Neural progenitor cell (in vitro differentiated cells): Measurements from ENCODE around the gene LBX1. TPM values are rescaled to one million over a fixed set of nuclear protein-coding genes. Genes with fewer than 3 reads are reported as not detected.

Experiments used
- DNase-seq: peaks from one replicate; pipeline ENCODE4 v3.0.0-alpha.2; 2016; ENCODE audit warnings: low spot score
- H2AFZ ChIP-seq: fragments of 200-600 bp; sonication (generic); replicated peaks from 2 replicates; pipeline ENCODE4 v1.6.1; 2016; ENCODE audit warnings: antibody characterized with exemption
- H3F3A ChIP-seq: fragments of 200-600 bp; sonication (generic); 2 replicates; pipeline ENCODE4 v1.6.1; 2016; ENCODE audit warnings: antibody characterized with exemption, low read depth
- H3K27ac ChIP-seq: fragments of 200-600 bp; sonication (generic); 2 replicates; pipeline ENCODE4 v1.5.1; 2016; ENCODE audit warnings: mild to moderate bottlenecking
- H3K27me3 ChIP-seq: fragments of 200-600 bp; sonication (generic); 2 replicates; pipeline ENCODE4 v1.6.1; 2016; ENCODE audit warnings: mild to moderate bottlenecking, moderate library complexity
- H3K36me3 ChIP-seq: fragments of 200-600 bp; sonication (generic); 2 replicates; pipeline ENCODE4 v1.5.1; 2016
- H3K4me1 ChIP-seq: fragments of 200-600 bp; sonication (generic); 2 replicates; pipeline ENCODE4 v1.6.1; 2016; ENCODE audit warnings: mixed run types
- H3K4me2 ChIP-seq: fragments of 200-600 bp; sonication (generic); 2 replicates; pipeline ENCODE4 v1.6.1; 2016
- H3K4me3 ChIP-seq: fragments of 200-600 bp; sonication (generic); 2 replicates; pipeline ENCODE4 v1.5.1; 2016
- H3K79me2 ChIP-seq: fragments of 200-600 bp; sonication (generic); 2 replicates; pipeline ENCODE4 v1.6.1; 2016; ENCODE audit warnings: low read depth
- H3K9ac ChIP-seq: fragments of 200-600 bp; sonication (generic); 2 replicates; pipeline ENCODE4 v1.6.1; 2016
- H3K9me3 ChIP-seq: fragments of 200-600 bp; sonication (generic); 2 replicates; pipeline ENCODE4 v1.5.1; 2016; ENCODE audit warnings: low read depth
- H4K20me1 ChIP-seq: fragments of 200-600 bp; sonication (generic); 2 replicates; pipeline ENCODE4 v1.6.1; 2016; ENCODE audit warnings: low read depth
- H3K27ac Mint-ChIP-seq: 3 replicates; pipeline ENCODE4 v1.8.0; 2021; ENCODE audit warnings: mixed read lengths
- H3K27me3 Mint-ChIP-seq: 2 replicates; pipeline ENCODE4 v1.8.0; 2022; ENCODE audit warnings: low read depth, mild to moderate bottlenecking, inconsistent platforms, moderate library complexity, mixed read lengths; ENCODE audit not compliant: insufficient read depth
- H3K36me3 Mint-ChIP-seq: 3 replicates; pipeline ENCODE4 v1.8.0; 2021; ENCODE audit warnings: mixed read lengths
- H3K4me1 Mint-ChIP-seq: 3 replicates; pipeline ENCODE4 v1.8.0; 2021; ENCODE audit warnings: mixed read lengths
- H3K4me3 Mint-ChIP-seq: 3 replicates; pipeline ENCODE4 v1.8.0; 2021; ENCODE audit warnings: mild to moderate bottlenecking, moderate library complexity, mixed read lengths
- H3K9me3 Mint-ChIP-seq: 3 replicates; pipeline ENCODE4 v1.8.0; 2020; ENCODE audit warnings: mixed read lengths
- CTCF ChIP-seq: fragments of 200-600 bp; sonication (generic); IDR thresholded peaks from 2 replicates; pipeline ENCODE4 v1.5.1; 2017; ENCODE audit warnings: antibody characterized with exemption, mild to moderate bottlenecking
- EZH2 ChIP-seq: fragments of 200-600 bp; sonication (generic); IDR thresholded peaks from 2 replicates; pipeline ENCODE4 v1.6.1; 2017; ENCODE audit warnings: antibody characterized with exemption, mild to moderate bottlenecking, moderate library complexity
- EZH2phosphoT487 ChIP-seq: fragments of 200-600 bp; sonication (generic); IDR thresholded peaks from 2 replicates; pipeline ENCODE4 v1.6.1; 2017; ENCODE audit warnings: antibody characterized with exemption
- total RNA-seq: library from RNA; depleted of rRNA; stranded (reverse); fragments of >200 nt; gene quantifications from 2 replicates; pipeline ENCODE4 v1.2.3, GENCODE V29; 2015; ENCODE audit warnings: low replicate concordance

LBX1 gene
- total RNA-seq, 1 donor from 2014 or later: not detected

DNA sequence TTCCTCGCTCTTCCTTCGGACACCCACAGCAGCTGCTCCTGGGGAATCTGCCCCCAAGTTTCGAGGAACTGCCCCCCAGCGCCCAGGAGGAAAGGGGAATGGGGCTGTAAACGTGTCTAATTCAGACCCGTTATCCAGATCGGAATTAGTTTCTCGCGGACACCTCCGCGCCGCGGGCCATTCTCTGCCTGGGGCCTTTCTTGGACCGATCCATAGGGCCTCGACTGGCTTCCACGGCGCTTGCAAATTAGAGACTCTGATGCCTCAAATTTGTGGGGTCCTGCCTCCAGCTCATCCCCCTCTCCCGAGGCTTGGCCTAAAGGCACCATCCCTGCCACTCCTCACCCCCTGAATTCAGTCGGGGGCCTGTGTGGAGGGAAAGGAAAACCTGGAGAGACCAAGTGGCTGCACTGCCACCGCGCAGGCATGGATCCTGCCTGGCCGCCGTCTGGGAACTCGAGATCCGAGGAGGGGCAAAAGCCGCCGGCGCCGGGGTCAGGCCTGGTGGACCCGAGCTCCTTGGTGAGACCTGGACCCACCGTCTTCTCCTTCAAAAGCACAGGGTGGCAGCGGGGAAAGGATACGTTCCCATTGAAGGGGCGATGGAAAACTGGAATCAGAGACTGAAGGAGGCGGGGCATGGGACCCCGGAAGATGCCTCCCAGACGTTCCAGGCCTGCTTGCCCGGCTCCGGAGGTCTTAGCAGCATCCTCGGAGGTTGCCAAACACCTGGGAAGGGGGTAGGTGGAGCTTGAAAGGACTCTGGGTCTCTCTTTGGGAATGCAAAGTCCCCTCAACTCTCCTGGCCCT lies 13.7 kb downstream of the LBX1 start:
- Mint-ChIP-seq H3K27ac (no peak overlapping the region), H3K36me3 (no peaks in the 10 kb centered on the region), H3K4me1 (peaks cover 31% of the 10 kb centered on the region), H3K9me3 (peaks cover 2% of the 10 kb centered on the region), H3K27me3 (peaks cover 89% of the 10 kb centered on the region), H3K4me3 (no peak overlapping the region)
- Histone ChIP-seq H4K20me1 (peaks cover 63% of the 10 kb centered on the region), H3K4me3 (peak overlapping the region; percentile 2), H3K27ac (no peak overlapping the region), H3K9me3 (no peaks in the 10 kb centered on the region), H2AFZ (no peak overlapping the region), H3K79me2 (no peaks in the 10 kb centered on the region), H3K4me2 (peak overlapping the region; percentile 57), H3K36me3 (no peaks in the 10 kb centered on the region), H3K4me1 (peaks cover 18% of the 10 kb centered on the region), H3K27me3 (peaks cover 100% of the 10 kb centered on the region), H3K9ac (no peak overlapping the region), H3F3A (peaks cover 31% of the 10 kb centered on the region)
- DNase-seq: peak; percentile 43
- peak; percentile 90 for TF ChIP-seq EZH2
- TF ChIP-seq EZH2phosphoT487: peak; percentile 15
- no peak for TF ChIP-seq CTCF

DNA sequence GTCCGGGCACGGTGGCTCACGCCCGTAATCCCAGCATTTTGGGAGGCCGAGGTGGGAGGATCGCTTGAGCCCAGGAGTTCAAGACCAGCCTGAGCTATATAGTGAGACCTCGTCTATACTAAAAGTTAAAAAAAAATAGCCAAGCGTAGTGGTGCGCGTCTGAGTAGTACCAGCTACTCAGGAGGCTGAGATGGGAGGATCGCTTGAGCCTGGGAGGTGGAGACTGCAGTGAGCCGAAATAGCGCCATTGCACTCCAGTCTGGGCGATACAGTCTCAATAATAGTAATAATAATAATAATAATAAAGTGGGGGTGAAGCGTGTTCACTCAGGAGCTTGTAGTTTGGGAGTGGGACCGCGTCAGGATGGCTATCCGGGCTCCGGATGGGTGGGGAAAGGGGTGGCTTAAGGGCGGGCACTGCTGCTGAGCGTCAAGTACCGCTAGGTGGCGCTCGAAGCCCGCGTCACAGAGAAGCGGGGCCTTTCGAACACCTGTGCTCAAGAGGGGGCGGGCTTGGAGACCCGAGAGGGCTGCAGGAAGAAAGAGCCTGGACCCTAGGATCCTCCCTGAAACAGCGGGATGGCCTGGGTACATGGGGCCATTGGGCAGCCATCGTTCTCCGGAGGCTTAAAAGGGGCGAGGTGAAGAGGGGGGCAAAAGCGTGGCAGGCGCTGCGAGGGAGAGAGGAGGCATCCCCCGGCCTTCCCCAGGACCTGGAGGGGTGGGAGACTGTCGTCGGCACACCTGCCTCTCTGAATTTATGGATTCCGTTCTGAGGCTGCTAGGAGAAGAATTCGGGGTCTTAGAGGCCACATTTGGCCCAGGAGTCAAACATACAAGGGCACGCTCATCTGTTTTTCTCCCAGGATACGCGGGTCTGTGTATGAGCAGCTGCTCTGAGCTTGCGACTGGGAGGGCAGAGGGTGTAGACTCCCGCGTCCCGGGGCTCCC lies 14.5 kb downstream of the LBX1 start:
- Histone ChIP-seq H3K9ac (no peak overlapping the region), H3F3A (peaks cover 31% of the 10 kb centered on the region), H2AFZ (no peak overlapping the region), H3K9me3 (no peaks in the 10 kb centered on the region), H3K4me1 (peaks cover 18% of the 10 kb centered on the region), H3K36me3 (no peaks in the 10 kb centered on the region), H3K4me2 (peak overlapping the region; percentile 73), H3K79me2 (no peaks in the 10 kb centered on the region), H3K27ac (no peak overlapping the region), H3K4me3 (peak overlapping the region; percentile 2), H3K27me3 (peaks cover 100% of the 10 kb centered on the region), H4K20me1 (peaks cover 54% of the 10 kb centered on the region)
- TF ChIP-seq CTCF: peak; percentile 98
- TF ChIP-seq EZH2phosphoT487: peak; percentile 23
- TF ChIP-seq EZH2: peak; percentile 46
- Mint-ChIP-seq H3K9me3 (no peaks in the 10 kb centered on the region), H3K27me3 (peaks cover 87% of the 10 kb centered on the region), H3K4me3 (peak overlapping the region; percentile 84), H3K27ac (no peak overlapping the region), H3K36me3 (no peaks in the 10 kb centered on the region), H3K4me1 (peaks cover 31% of the 10 kb centered on the region)
- DNase-seq: peak; percentile 93

DNA sequence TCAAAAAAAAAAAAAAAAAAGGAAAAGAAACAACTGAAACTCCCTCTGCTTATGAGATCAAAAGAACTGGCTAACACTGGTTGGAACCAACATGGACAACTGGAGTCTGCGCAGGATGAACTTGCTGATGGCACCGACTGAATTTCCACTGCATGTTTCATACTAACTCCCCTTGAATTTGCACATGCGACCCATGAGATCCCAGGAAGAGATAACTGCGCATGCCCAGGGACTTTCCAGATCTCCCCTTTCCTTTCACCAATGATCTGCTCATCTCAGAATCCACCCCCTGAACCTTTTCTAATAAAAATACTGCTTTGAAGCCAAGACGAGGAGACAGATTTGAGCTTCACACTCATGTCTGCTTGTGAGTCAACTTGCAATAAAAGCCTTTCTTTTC lies 20.7 kb downstream of the LBX1 start:
- no peak for TF ChIP-seq EZH2phosphoT487
- TF ChIP-seq EZH2: no peak
- no peak for TF ChIP-seq CTCF
- no peak for DNase-seq
- Histone ChIP-seq H3K4me2 (no peak overlapping the region), H3K9me3 (no peaks in the 10 kb centered on the region), H3K79me2 (no peaks in the 10 kb centered on the region), H2AFZ (no peak overlapping the region), H4K20me1 (no peaks in the 10 kb centered on the region), H3K4me3 (no peak overlapping the region), H3K27ac (no peak overlapping the region), H3F3A (no peaks in the 10 kb centered on the region), H3K9ac (no peak overlapping the region), H3K36me3 (no peaks in the 10 kb centered on the region), H3K4me1 (no peaks in the 10 kb centered on the region), H3K27me3 (peaks cover 81% of the 10 kb centered on the region)
- Mint-ChIP-seq H3K4me1 (no peaks in the 10 kb centered on the region), H3K9me3 (no peaks in the 10 kb centered on the region), H3K27me3 (peaks cover 55% of the 10 kb centered on the region), H3K4me3 (no peak overlapping the region), H3K27ac (no peak overlapping the region), H3K36me3 (no peaks in the 10 kb centered on the region)
